ENCODE data around the gene ZCCHC18.
A peak's percentile ranks its signal among the peaks of the same experiment; 100 is the strongest.
"Not testable (repeated sequence)": the region's sequence is repeated elsewhere in the genome, so short reads cannot be mapped to it uniquely, and the experiment has no call there.

Gene ZCCHC18

DNA sequence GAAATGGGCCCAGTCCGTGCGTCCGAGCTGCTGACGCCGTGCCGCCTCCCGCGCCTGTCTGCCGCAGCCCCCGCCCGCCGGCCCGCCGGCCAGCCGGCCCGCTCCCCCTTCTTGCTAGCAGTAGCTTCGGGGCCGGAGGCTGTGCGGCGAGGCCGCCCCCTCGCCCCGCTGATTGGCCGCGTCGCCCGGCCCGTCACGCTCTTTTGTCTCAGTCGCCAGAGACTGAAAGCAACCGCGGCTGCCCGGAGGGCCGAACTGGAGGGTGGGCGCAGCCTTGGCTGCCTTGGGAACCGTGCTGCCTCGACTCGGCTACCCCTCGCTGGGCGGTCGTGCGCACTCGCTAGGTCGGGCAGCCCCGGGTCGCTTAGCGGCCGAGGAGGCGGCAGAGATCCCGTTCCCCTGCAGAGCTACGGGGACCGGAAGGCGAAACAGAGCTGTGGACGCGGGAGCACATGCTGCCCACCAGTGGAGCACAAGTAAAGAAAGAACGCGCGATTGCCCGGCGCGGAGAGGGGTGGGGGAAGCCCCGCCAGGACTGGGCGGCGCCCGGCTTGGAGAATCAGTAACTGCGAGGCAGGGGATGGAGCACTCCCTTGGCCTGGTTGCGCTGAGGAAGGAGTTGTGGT is at the start of gene ZCCHC18:
Gene ZCCHC18, plus strand, starts transcription at position 198 of the 626 bp plus-strand sequence. CDS start 1,589 bp downstream, outside the sequence.
- peak within 1 kb of the TSS; percentile 49 for H3K4me3 ChIP-seq (ENCODE audit: control insufficient read depth, low read depth, low read length)
- TF ChIP-seq CTCF (conservative IDR thresholded peaks at IDR 0.05; ENCODE audit: control insufficient read depth, insufficient read depth, low read depth, low read length): no peak
- DNase-seq (ENCODE audit: low read depth): peak; percentile 20

DNA sequence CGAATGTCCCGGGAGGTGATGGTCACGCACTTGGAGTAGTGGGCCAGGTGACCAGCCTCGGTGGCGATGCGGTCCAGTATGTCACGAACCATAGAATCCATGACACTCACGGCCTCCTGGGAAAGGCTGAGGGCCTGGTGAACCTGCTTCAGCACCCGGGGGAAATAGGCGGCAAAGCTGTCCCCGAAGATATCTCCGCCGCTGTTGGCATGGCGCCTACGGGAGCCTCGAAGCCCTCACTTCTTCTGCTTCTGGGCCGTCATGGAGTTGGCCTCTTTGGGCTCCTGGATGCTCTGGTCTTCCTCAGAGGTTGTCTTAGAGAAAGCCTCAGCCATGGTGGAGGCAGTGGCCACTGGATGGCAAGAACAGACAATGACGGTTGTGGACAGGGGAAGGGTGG is 49.7 kb upstream of the ZCCHC18 start:
- not testable (repeated sequence) for H3K4me3 ChIP-seq (ENCODE audit: control insufficient read depth, low read depth, low read length); DNase-seq (ENCODE audit: low read depth)

DNA sequence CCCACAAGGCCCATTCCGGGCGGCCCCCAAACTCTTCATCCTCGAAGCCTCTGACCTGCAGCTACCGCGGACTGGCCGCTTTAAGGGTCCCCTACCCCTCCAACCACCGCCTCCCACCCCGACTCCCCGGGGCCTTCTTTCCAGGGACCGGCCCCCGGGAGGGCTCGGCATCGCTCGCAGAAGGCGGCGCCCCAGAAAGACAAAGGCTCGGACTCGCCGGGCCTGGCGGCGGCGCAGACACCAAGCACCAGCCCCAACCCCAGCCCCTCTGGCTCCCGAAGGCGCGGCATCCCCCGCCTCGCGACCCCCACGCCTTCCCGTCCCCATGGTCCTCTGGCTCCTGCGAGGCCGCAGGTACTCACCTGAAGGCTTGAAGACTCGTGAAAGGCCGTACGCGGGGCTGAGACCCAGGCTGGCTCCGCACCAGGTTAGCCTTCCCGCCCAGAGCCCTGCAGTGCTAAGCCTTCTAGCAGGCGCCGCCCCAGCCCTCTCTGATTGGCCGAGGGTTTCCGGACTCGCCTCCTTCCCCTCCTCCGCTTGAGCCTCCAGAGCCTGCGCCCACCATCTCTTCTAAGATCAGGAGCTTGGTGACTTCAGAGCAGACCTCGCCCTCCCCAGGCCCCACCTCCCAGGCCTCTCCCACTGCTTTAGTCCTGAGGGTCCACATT is 36.4 kb upstream of the ZCCHC18 start, which contains the start of gene TMSB15C:
Gene TMSB15C, minus strand, starts transcription at position 459 of the 668 bp plus-strand sequence.
- not testable (repeated sequence) for H3K4me3 ChIP-seq (ENCODE audit: control insufficient read depth, low read depth, low read length); DNase-seq (ENCODE audit: low read depth)

- H3K4me3 ChIP-seq (ENCODE audit: control insufficient read depth, low read depth, low read length); DNase-seq (ENCODE audit: low read depth): not testable (repeated sequence)
Measured at GRCh38 chrX:104077854-104078253, 34.5 kb upstream of the ZCCHC18 start.

DNA sequence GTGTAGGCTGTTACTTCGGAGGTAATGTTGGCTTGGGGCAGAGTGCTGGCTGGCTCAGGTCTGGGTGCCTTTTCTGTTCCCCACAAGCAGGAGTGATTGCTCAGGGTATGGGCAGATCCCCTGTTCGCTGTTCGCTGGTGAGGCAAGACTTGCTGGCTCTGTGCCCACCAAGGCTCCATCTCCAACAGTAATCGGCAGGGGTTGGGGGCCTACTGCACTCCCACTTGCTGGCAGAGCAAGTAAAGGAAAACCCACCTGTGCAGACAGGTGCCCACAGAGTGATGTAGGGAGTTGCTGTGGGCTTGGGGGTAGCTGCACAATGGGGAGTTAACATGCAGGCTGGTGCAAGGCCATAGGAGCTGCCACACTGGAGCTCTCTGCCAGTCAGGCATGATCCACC is 28.3 kb upstream of the ZCCHC18 start:
- DNase-seq (ENCODE audit: low read depth): no peak
- TF ChIP-seq CTCF (conservative IDR thresholded peaks at IDR 0.05; ENCODE audit: control insufficient read depth, insufficient read depth, low read depth, low read length): no peak
- no peak overlapping the region for H3K4me3 ChIP-seq (ENCODE audit: control insufficient read depth, low read depth, low read length)

GRCh38 chrX:104084534-104085277 is 27.6 kb upstream of the ZCCHC18 start:
- TF ChIP-seq CTCF (conservative IDR thresholded peaks at IDR 0.05; ENCODE audit: control insufficient read depth, insufficient read depth, low read depth, low read length): no peak
- H3K4me3 ChIP-seq (ENCODE audit: control insufficient read depth, low read depth, low read length): no peak overlapping the region
- DNase-seq (ENCODE audit: low read depth): peak; percentile 18

DNA sequence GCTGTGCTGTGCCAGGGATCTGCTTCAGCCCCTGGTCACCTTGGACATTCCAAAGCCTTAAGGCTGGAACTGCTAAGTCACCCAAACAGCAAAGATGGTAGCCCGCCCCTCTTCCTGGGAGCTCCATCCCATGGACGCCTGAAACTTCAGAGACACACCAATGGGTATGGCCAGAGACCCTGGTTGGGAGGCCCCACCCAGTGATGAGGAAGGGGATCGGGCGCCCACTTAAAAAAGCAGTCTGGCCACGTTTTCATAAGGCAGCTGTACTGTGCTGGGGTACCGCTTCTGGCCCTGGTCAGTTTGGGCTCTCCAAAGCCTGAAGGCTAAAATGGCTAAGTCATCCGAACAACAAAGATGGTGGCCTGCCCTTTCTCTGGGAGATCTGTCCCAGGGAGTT is 26.8 kb upstream of the ZCCHC18 start:
- DNase-seq (ENCODE audit: low read depth): no peak
- TF ChIP-seq CTCF (conservative IDR thresholded peaks at IDR 0.05; ENCODE audit: control insufficient read depth, insufficient read depth, low read depth, low read length): no peak
- H3K4me3 ChIP-seq (ENCODE audit: control insufficient read depth, low read depth, low read length): no peak overlapping the region

- no peak overlapping the region for H3K4me3 ChIP-seq (ENCODE audit: control insufficient read depth, low read depth, low read length)
- no peak for TF ChIP-seq CTCF (conservative IDR thresholded peaks at IDR 0.05; ENCODE audit: control insufficient read depth, insufficient read depth, low read depth, low read length)
- no peak for DNase-seq (ENCODE audit: low read depth)
Measured at GRCh38 chrX:104085919-104086318, 26.4 kb upstream of the ZCCHC18 start.

All from fibroblast of mammary gland (primary cell).